HG02763 (cell line): ENCODE results near the gene FOXJ3.

Experiments used
- ATAC-seq: cut with Tn5 transposase; IDR thresholded peaks from one replicate; pipeline ENCODE4 v1.9.1; 2021; ENCODE audit warnings: mild to moderate bottlenecking, moderate library complexity; ENCODE audit not compliant: unreplicated experiment

The FOXJ3 gene

GRCh38 chr1:42127767-42128166 is 207.3 kb downstream of the FOXJ3 start:
- ATAC-seq: no peak
